Chondrocyte (in vitro differentiated cells): ENCODE data around the gene MYO1B. TPM values are rescaled to one million over a fixed set of nuclear protein-coding genes. Genes with fewer than 3 reads are reported as not detected.
A peak's percentile ranks its signal among the peaks of the same experiment; 100 is the strongest.

ENCODE experiments used
- DNase-seq: peaks from one replicate; pipeline ENCODE4 v3.0.0; 2021; ENCODE audit warnings: mixed read lengths, low spot score
- H3K27ac Mint-ChIP-seq: one replicate; pipeline ENCODE4 v1.8.0; 2021; ENCODE audit warnings: mild to moderate bottlenecking, moderate library complexity, mixed read lengths; ENCODE audit not compliant: unreplicated experiment
- H3K27me3 Mint-ChIP-seq: 2 replicates; pipeline ENCODE4 v1.8.0; 2021; ENCODE audit warnings: low read depth, mixed read lengths
- H3K36me3 Mint-ChIP-seq: 2 replicates; pipeline ENCODE4 v1.8.0; 2021; ENCODE audit warnings: low read depth, mixed read lengths
- H3K4me1 Mint-ChIP-seq: 2 replicates; pipeline ENCODE4 v1.8.0; 2021; ENCODE audit warnings: low read depth, mild to moderate bottlenecking, mixed read lengths
- H3K4me3 Mint-ChIP-seq: one replicate; pipeline ENCODE4 v1.8.0; 2021; ENCODE audit warnings: mild to moderate bottlenecking, moderate library complexity, mixed read lengths; ENCODE audit not compliant: unreplicated experiment
- H3K9me3 Mint-ChIP-seq: 2 replicates; pipeline ENCODE4 v1.8.0; 2021; ENCODE audit warnings: low read depth, mixed read lengths
- CTCF ChIP-seq: fragments of 200-600 bp; sonication (generic); IDR thresholded peaks from 2 replicates; pipeline ENCODE4 v1.5.0; 2021; ENCODE audit warnings: antibody characterized with exemption, mild to moderate bottlenecking, moderate library complexity
- total RNA-seq: library from RNA; stranded (reverse); gene quantifications from 3 replicates; pipeline ENCODE4 v1.2.1, GENCODE V29; 2021

The MYO1B gene
- total RNA-seq, 1 donor from 2014 or later = 114 TPM

- H3K9me3 Mint-ChIP-seq = no peaks in the 10 kb centered on the region
- H3K4me1 Mint-ChIP-seq = peaks cover 63% of the 10 kb centered on the region
- no peak overlapping the region for H3K4me3 Mint-ChIP-seq
- no peak for TF ChIP-seq CTCF
- H3K27me3 Mint-ChIP-seq = no peaks in the 10 kb centered on the region
- DNase-seq = no peak
- peak overlapping the region; percentile 87 for H3K27ac Mint-ChIP-seq
- no peaks in the 10 kb centered on the region for H3K36me3 Mint-ChIP-seq
These were observed 15.0 kb upstream of the MYO1B start for GRCh38 chr2:191230174-191230573.

- Mint-ChIP-seq H3K4me3 (no peak overlapping the region), H3K27ac (peak overlapping the region; percentile 55), H3K4me1 (peaks cover 45% of the 10 kb centered on the region), H3K36me3 (no peaks in the 10 kb centered on the region), H3K9me3 (no peaks in the 10 kb centered on the region), H3K27me3 (no peaks in the 10 kb centered on the region)
- DNase-seq = no peak
- TF ChIP-seq CTCF = peak; percentile 80
These were observed 13.2 kb upstream of the MYO1B start for GRCh38 chr2:191231995-191232394.

- no peaks in the 10 kb centered on the region for H3K27me3 Mint-ChIP-seq
- H3K4me1 Mint-ChIP-seq = peaks cover 35% of the 10 kb centered on the region
- no peak for TF ChIP-seq CTCF
- H3K27ac Mint-ChIP-seq = no peak overlapping the region
- no peak for DNase-seq
- H3K4me3 Mint-ChIP-seq = no peak overlapping the region
- no peaks in the 10 kb centered on the region for H3K36me3 Mint-ChIP-seq
- no peaks in the 10 kb centered on the region for H3K9me3 Mint-ChIP-seq
These were observed 11.7 kb upstream of the MYO1B start for GRCh38 chr2:191233533-191233932.

- no peaks in the 10 kb centered on the region for H3K36me3 Mint-ChIP-seq
- no peak for DNase-seq
These were observed 10.8 kb upstream of the MYO1B start for GRCh38 chr2:191234376-191234775.

GRCh38 chr2:191240871-191241270 is 4.3 kb upstream of the MYO1B start:
- Mint-ChIP-seq H3K27ac (no peak overlapping the region), H3K4me1 (peaks cover 4% of the 10 kb centered on the region), H3K27me3 (no peaks in the 10 kb centered on the region), H3K9me3 (peaks cover 7% of the 10 kb centered on the region), H3K36me3 (no peaks in the 10 kb centered on the region), H3K4me3 (no peak overlapping the region)
- no peak for TF ChIP-seq CTCF
- no peak for DNase-seq

More at GRCh38 chr2:191234376-191234775, 10.8 kb upstream of the MYO1B start:
- H3K27me3 Mint-ChIP-seq = no peaks in the 10 kb centered on the region
- peaks cover 30% of the 10 kb centered on the region for H3K4me1 Mint-ChIP-seq
- no peak overlapping the region for H3K27ac Mint-ChIP-seq
- H3K4me3 Mint-ChIP-seq = no peak overlapping the region
- no peaks in the 10 kb centered on the region for H3K9me3 Mint-ChIP-seq
- no peak for TF ChIP-seq CTCF
